ENCODE results near the gene DAGLA.

DAGLA gene

DNA sequence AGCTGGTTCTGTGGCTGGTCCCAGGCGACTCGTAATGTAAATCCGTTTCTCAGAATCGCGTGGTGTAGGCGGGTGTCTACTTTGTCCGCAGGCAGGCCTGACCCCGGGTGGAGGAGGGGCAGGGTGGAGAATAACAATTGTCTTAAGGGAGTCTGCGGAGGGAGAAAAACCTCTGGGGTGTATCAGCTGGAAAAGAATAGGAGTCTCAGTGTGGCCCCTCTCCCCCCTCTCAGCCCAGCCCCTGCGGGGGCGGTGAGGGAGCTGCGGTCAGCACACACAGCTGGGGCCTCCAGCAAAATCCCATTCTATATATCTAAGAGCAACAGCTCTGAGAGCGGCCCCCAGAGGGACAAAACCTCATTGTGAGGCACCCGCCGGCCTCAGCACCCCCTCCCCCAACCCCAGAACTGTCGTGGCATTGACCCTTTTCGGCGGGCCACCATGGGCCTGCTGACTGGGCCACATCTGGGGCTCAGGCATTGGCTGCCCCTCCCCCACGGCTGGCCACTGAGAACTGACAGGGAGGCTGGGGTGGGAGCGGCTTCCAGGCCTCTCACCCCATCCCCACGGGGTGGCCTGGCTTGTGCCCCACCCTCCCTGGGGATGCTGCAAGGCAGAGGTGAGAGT is 69.5 kb downstream of the DAGLA start:
- no peak for DNase-seq

DNA sequence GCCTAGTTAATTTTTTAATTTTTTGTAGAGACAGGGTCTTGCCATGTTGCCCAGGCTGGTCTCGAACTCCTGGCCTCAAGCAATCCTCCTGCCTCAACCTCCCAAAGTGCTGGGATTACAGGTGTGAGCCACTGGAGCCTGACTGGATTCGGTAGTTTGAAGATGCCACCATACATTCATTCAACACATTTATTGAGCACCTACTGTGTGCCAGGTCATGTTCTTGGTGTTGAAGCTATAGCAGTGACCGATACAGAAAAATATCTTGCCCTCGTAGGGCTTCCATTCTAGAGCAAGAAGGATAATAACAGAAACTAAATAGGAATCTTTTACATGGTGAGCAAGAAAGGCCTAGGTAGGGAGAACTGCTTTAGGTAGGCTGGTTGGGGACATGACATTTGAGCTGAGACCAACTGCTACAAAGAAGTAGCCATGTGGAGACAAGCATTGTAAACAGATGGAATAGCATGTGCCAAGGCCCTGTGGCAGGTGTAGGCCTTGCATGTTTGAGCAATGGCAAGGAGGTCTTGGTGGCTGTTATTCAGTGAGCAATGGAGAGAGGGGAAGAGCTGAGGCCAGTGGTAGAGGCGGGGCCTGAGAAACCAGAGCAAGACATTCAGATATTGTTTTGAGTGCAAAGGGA is 70.6 kb downstream of the DAGLA start:
- no peak for DNase-seq

DNA sequence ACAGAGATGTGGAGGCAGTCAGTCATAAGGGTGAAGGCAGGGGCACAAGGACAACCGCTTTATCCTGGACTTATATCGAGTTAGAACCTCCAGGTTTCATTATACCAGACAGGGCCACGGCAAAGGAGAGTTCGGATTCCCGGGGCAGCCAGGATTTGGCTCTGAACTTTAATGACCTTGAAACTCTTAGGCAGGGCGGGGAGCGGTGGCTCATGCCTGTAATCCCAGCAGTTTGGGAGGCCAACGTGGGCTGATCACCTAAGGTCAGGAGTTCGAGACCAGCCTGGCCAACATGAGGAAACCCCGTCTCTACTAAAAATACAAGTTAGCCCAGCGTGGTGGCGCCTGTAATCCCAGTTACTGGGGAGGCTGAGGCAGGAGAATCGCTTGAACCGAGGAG is 71.2 kb downstream of the DAGLA start:
- DNase-seq, result no peak

DNA sequence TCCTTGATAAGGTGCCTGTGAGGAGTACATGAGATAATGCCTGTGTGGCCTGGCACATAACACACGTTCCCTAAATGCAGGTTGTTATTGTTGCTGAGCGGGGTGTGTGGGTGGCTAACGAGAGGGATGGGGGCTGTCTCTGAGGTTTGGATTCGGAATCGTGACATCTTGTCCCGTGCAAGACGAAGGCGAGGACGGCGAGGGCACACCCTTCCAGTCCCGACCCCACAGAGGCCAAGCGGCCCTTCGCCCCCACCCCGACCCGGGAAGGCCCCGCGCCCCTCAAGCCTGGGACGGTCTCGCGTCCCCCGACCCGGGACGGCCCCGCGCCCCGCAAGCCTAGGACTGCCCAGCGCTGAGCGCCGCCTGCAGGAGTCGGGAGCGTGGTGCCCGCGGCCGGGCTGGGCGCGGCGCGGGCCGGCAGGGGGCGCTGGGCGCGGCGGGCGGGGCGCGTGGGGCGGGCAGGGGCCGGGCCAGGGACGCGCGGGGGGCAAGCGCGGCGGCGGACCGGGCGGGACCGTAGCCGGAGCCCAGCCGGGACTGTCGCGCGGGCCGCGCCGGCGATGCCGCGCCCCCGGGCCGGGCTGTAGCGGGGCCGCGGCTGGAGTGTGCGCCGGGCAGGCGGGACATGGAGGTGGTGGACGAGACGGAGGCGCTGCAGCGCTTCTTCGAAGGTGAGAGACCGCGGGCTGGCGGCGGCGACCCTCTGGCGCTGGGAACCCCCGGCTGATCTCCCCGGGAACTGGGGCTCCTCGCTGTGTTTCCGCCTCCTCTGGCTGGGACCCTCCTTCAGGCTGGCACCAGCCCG is 72.1 kb downstream of the DAGLA start, which contains the start of gene MYRF:
Gene MYRF (plus strand): TSS at position 520 of the 808 bp plus-strand sequence. CDS start 109 bp downstream, at position 629.
- DNase-seq, result no peak

DNA sequence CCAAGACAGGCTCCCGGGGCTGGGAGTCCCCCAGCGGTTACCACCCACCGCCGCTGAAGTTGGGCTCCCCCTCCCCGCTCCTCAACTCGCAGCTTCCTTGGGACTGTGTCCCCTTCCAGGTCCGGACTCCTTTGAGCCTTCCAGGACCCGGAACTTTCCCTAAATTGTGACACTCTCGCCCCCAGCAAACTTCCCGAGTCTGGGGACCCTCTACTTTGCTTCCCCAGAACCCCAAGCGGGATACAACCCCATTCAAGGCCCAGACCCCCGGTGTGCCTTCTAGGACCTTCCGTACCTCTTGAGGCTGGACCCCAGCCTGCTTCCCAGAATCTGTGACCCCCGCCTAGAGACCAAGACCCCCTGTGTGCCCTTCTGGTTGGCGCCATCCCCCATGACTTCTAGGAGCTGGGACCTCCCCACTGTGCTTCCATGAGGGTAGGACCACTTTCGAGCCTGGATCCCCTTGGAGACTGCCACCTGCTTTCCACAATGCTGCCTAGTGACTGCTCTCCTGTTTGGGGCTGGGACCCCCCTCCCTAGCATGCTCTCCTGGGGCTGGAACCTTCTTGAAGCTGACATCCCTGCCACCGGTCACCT is 72.8 kb downstream of the DAGLA start:
- DNase-seq, result no peak

DNA sequence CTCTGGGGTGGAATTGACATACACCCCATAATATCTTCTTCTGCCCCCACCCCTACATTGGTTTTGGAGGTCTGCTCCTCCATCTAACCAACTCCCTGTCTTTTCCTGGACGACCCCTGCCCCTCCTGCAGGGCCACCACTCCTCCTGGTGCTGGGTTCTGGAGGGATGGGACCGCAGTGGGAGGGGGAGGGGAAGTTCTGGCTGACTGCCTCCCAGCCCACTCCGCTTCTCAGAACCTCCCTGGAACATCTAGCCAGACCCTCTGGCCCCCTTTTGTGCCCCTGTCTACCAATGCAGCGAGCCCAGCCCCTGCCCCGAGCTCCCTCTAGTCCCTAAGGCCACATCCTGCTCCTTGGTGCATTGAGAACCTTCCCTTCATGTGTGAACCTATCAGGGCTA is 73.5 kb downstream of the DAGLA start:
- no peak for DNase-seq

DNA sequence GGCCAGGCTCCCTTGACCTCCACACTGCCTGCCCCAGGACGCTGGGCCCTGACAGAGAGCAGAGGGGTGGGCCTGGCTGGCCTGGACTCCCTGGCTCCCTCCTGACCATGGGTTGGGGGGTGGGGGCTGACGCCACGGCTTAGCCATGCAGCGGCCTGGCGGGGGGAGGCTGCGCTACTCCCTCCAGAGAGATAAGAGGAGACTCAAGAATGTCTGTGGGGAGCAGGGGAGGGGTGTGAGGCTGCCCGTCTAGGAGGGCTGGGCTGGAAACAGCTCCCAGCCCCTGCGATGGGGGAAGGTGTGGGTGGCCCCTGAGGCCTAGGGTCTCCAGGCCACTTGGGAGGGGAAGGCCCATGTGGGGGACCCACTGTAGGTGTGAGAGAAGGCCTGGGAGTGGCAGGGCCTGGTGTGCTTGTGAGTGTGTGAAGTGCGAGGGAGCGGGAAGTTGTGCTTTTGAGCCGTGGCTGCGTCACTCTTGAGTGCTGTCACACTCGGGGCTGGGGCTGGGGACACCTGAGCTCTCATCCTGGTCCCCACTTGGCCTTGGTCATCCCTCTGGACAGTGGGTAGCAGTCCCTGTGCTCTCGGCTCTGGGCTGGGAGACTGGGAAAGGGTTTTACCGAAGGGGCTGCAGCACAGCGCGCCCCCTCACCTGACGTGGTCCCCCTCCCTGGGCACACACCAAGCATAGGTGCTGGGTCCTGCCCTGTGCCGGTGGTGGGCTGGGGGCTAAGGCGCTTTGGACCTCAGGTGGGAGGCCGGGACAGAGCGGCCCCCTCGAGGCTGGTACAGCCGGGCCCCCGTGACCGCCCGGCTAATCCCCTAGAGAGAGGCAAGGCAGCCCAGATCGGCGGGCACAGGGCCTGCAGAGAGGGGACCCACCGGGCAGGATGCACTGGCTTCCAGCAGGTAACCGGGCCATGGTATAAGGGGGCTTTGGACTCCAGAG is 74.6 kb downstream of the DAGLA start:
- DNase-seq, result no peak

DNA sequence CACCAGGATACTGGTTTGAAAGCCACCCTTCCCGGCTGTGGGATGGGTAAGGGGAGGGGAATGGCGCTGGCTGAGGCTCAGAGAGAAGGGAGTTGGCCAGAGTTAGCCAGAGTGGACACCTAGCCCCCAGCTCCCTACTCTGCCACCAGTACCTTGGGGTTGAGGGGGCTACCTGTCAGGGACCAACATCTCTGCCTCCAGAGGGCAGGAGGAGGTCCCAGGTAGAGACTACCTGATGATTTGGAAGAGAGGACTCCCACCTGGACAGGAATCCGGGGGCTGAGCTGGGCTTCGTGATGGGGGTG is 75.9 kb downstream of the DAGLA start:
- no peak for DNase-seq

DNA sequence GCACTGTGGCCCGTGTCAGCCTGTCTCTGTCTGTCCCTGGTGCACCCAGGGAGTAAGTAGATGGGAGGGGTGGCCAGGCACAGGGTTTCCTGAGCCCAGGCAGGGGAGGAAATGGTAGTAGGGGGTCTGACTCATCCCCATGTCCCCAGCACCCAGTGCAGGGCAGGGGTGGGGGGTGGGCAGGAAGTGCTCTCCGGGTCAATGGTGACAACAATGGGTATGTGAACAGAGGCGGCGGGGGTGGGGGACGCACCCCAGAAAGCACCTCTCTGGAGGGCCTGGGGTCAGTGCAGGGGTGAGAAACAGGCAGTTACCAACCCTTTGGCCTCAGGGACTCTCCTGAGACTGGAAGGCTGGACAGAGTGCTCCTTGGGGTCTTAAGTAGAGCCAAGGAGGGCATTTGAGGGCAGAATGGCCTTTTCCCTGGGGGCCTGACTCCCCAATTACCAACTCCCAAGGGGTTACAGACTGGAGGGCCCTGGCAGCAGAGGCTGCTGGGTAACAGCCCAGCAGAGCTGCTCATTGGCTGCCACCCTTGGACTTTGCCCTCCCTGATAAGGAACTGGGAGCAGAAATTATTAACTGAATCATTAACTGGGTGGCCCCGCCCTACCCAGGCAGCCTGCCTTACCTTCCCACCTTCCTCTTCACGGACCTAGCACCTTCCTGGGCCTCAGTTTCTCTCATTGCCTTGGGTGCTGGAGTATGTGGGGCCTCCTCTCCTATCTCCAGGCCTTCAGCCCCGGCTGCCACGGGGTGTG is 76.4 kb downstream of the DAGLA start:
- DNase-seq, result no peak

DNA sequence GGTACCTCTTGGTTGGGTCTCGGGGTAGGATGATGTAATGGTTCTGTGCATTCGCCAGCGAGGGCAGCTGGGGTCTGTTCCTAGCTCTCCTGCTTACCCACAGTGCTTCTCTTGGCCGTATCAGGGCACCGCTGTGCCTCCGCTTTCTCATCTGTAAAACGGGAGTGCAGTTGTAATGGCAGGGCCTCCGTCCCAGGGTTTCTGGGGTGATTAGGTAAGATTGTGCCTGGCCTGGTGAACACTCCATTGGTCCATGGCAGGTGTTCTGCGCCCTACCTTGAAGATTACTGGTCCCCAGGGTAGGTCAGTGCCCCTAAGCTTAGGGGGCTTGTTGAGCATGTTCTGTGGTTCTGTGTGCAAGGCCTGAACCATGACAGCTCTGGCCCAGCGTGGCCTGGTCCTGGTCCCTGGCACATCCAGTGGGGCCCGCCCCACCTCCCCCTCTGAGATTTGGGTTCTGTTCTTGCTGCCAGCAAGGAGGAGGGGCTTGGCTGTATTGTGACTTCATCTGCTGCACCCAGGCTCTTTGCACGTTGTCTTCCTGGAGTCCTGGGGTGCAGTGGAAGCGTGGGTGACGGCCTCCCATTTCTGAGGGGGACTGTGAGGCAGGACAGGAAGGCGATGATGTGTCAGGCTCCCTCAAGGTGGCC is 77.1 kb downstream of the DAGLA start:
- no peak for DNase-seq

DNA sequence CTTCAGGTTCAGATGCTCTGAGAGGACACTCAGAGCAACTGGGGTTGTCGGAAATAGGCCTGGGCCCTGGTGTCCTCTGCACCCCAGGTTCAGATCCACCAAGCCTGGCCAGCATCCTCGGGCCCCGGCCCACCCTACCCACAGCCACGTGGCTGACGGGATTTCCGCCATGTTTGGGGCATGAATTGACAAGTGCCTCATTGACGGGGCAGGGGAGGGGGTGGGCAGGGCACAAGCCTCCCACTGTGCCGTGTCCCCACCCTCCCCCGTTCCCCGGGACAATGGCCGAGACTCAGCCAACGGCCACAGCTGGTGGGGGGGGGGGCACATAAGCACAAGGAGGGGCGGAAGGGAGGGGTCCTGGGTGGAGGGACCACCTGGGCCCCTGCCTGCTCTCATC is 80.8 kb downstream of the DAGLA start:
- DNase-seq, result no peak

DNA sequence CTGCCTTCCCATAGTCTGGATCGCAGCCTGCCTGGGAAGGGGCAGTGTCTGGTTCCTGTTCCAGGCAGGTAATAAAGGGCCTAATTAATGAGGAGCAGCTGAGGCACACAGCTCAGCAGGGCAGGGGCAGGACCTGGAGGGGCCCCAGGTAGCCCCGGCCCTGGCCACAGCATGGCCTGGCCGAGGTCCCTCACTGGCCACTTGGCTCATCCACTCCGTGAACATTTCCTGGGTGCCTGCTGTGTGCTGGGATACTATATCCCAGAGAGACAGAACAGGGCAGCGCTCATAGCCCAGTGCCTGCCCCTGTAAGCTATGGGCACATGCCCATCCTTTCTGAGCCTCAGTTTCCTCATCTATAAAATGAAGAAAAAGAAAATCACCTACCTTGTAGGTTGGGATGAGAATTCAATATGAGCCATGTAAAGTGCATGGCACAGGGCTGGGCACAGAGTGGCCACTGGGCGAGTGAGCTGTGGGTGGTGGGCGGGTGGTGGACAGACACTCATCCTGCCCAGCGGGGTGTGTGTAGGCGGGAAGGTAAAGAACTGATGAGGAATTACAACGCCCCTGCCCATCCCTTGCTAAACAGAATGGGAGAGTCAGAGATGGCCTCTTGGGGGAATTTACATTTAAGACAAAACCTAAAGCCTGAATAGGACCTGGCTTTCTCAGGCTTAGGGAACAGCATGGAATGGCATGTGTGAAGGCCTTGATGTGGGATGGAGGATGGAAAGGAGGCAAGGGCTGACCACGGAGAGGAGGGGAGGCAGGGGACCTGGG is 81.4 kb downstream of the DAGLA start:
- no peak for DNase-seq

DNA sequence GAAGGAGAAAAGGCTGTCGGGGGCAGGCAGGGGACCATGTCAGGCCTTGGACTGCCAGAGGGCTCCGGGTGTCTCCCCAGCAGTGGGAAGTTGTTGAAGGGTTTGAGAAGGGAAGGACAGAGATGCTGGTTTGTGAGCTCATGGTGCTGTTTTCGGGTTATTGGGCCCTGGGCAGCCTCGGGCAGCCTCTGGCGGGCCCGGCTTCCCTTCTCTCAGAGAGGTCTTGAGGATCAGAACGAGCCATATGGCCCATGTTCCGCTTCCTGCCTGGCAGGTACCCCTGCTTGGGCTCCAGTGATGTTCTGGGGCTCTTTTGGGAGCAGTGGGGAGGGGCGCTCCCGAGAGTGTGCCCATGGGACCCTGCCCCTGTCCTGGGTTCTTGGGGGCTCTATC is 82.0 kb downstream of the DAGLA start:
- DNase-seq, result no peak

DNA sequence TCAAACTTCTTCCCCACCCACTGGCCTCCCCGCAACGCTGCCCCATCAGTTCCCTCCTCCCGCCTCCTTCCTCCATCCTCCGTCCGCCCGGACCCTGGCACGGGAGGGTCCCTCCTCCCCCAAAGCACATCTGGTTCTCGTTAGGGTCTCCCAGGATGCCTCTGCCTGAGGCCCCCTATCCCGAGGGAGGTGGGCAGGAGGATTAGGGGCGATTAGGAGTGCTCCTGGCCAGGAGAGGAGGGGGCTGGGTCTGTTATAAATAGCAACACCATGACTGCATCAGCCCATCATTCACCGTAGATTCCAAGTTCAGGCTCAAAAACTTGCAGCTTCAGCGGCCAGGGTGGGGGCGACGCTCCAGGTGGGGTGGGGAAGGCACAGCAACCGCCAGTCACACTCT is 82.6 kb downstream of the DAGLA start:
- DNase-seq, result no peak

DNA sequence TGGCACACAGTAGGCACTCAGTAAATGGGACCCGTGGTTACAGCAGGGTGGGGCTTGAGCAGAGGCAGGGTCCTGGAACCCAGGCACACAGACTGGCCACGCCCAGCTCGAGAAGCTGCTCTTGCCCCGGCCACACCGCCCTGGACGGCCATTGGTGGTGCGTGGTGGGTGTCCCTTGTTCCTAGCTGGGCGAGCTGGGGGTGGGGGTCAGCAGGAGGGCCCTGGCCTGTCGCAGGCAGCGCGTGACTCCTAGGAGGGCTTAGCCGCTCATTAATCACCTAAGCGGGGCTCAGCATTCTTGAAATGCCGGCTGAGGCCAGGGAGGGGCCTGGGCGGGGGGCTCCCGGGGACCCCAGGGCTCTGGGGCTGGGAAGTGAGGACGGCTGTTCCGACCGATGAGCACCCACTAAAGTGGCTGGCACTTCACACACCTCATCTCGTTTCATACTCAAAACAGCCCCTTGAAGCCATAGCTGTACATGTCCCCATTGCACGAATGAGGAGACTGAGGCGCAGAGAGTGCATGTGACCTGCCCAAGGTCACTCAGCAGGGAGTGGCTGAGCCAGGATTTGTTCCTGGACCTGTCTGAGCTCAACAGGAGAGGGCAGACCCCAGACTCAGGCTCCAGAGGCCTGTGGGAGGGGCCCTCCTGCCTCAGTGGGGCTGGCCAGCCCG is 83.9 kb downstream of the DAGLA start:
- DNase-seq, result no peak

DNA sequence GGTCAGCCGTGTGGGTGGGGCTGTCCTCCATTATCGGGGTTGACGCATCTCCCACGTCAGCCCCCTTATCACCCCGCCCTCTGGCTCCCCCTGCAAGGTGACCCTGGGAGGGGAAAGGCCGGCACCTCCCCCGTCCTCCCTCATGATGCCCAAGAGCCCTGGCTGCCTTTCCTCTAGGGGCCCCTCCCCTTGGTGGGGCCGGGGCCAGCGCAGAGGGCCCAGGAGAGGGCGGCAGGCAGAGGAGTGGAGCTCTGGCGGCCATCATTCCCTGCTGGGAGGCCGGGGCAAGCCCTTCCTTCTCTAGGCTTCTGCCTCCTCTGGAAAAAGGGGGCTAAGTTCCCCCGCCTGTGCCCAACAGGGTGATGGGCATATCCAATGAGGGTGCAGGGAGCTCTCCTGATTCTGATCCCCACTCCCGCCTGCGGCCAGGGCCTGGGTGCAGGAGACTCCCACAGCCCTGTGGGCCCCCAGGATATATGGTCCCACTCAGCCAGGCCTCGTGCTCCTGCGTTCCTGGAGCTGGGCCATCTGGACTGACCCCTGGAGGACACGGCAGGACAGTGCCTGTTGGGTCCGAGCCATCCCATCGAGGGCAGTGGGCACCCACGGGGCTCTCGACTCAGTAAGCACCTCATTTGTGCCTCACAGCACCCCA is 84.5 kb downstream of the DAGLA start:
- no peak for DNase-seq

DNA sequence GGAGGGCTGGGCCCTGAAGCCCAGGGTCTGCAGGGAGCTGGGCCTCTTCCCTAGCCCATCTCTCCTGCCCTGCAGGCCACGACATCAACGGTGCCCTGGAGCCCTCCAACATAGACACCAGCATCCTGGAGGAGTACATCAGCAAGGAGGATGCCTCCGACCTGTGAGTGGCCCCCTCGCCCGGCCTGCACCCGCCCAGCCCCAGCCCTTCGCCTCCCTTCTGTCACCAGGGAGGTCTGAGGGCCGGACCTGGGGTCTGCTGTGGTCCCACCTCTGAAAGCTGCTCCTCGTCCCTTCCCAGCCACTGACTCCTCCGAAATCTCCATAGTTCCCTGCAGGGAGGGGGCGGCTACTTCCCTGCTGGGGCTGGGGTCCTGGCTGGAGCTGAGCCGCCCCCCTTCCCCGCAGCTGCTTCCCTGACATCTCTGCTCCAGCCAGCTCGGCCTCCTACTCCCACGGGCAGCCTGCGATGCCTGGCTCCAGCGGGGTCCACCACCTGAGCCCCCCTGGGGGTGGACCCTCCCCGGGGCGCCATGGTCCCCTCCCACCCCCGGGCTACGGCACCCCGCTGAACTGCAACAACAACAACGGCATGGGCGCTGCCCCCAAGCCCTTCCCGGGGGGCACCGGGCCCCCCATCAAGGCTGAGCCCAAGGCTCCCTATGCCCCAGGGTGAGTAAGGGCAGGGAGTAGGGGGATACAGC is 85.5 kb downstream of the DAGLA start:
- no peak for DNase-seq

DNA sequence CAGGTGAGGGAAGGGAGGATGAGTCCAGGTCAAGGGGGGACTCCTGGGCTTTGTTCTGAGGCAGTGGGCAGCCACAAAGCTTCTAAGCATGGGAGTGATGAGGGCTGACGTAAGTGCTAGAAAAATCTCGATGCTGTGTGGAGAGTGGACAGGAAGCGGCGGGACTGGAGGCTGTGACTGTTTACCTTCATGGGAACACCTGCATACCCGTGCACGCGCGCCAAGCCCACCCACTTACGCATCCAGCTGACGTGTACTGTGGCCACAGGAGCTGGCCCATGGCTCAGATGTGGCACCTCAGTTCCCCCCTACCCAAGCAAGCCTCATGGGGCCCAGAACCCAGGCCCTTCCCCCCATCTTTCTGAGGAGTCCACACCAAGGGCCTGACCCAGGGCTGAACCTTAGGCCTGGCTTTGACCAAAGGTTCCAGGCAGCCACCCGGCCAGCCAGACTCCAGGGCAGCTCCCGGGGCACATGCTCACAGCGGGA is 86.2 kb downstream of the DAGLA start:
- no peak for DNase-seq

All from NCI-H1092 (cell line).